Superior temporal gyrus (tissue), 1 donor: ENCODE results near the gene RNF44.
A peak's percentile ranks its signal among the peaks of the same experiment; 100 is the strongest.

ENCODE experiments used
- DNase-seq: peaks from one replicate; pipeline ENCODE4 v3.0.0-alpha.2; 2016; ENCODE audit errors: extremely low spot score

Gene RNF44

GRCh38 chr5:176536902-176537553, at the start of gene RNF44:
TSS of gene RNF44 (minus strand) at chr5:176537402. CDS start at chr5:176532472, 4,930 bp downstream.
- DNase-seq, result peak; percentile 98

- no peak for DNase-seq
These were observed 45.9 kb upstream of the RNF44 start for GRCh38 chr5:176583076-176583475.

GRCh38 chr5:176581361-176581760, 44.2 kb upstream of the RNF44 start:
- DNase-seq, result no peak

GRCh38 chr5:176579323-176579722, 42.1 kb upstream of the RNF44 start:
- no peak for DNase-seq

- DNase-seq, result no peak
These were observed 41.2 kb upstream of the RNF44 start for GRCh38 chr5:176578391-176578808.

- no peak for DNase-seq
These were observed 40.3 kb upstream of the RNF44 start for GRCh38 chr5:176577312-176578176.

- DNase-seq, result no peak
These were observed 38.6 kb upstream of the RNF44 start for GRCh38 chr5:176575488-176576422.

GRCh38 chr5:176575066-176575465, 37.9 kb upstream of the RNF44 start:
- no peak for DNase-seq

- no peak for DNase-seq
These were observed 37.0 kb upstream of the RNF44 start for GRCh38 chr5:176574297-176574591.

- DNase-seq, result peak; percentile 79
These were observed 36.5 kb upstream of the RNF44 start for GRCh38 chr5:176573564-176574296.

- no peak for DNase-seq
These were observed 32.8 kb upstream of the RNF44 start for GRCh38 chr5:176570044-176570443.

GRCh38 chr5:176568657-176569056, 31.5 kb upstream of the RNF44 start:
- no peak for DNase-seq

- DNase-seq, result no peak
These were observed 28.6 kb upstream of the RNF44 start for GRCh38 chr5:176565760-176566288.

- no peak for DNase-seq
These were observed 26.8 kb upstream of the RNF44 start for GRCh38 chr5:176564002-176564401.

GRCh38 chr5:176562189-176562588, 25.0 kb upstream of the RNF44 start:
- no peak for DNase-seq

GRCh38 chr5:176561259-176561658, 24.1 kb upstream of the RNF44 start:
- DNase-seq, result no peak

- DNase-seq, result no peak
These were observed 23.2 kb upstream of the RNF44 start for GRCh38 chr5:176560364-176560763.

- no peak for DNase-seq
These were observed 22.5 kb upstream of the RNF44 start for GRCh38 chr5:176559683-176560082.

GRCh38 chr5:176557846-176558245, 20.6 kb upstream of the RNF44 start:
- no peak for DNase-seq

- DNase-seq, result no peak
These were observed 16.3 kb upstream of the RNF44 start for GRCh38 chr5:176553260-176554085.
